Ectodermal cell (in vitro differentiated cells): Measurements from ENCODE around the gene SP5.
"Not testable (repeated sequence)": the region's sequence is repeated elsewhere in the genome, so short reads cannot be mapped to it uniquely, and the experiment has no call there.

Experiments
- H3K27ac ChIP-seq: 2 replicates; pipeline ENCODE4 v1.7.0; 2013; ENCODE audit warnings: mild to moderate bottlenecking, low read depth, low read length; ENCODE audit not compliant: insufficient read depth, poor library complexity, severe bottlenecking
- H3K27me3 ChIP-seq: 2 replicates; pipeline ENCODE4 v1.7.0; 2013; ENCODE audit warnings: mild to moderate bottlenecking, low read length; ENCODE audit not compliant: insufficient read depth, control insufficient read depth, poor library complexity, severe bottlenecking
- H3K36me3 ChIP-seq: one replicate; pipeline ENCODE4 v1.7.0; 2013; ENCODE audit warnings: low read length; ENCODE audit not compliant: control insufficient read depth, insufficient read depth
- H3K4me1 ChIP-seq: one replicate; pipeline ENCODE4 v1.7.0; 2013; ENCODE audit warnings: low read length; ENCODE audit not compliant: control insufficient read depth, insufficient read depth
- H3K4me3 ChIP-seq: 2 replicates; pipeline ENCODE4 v1.7.0; 2013; ENCODE audit warnings: low read depth, low read length, control low read depth; ENCODE audit not compliant: insufficient read depth
- H3K9me3 ChIP-seq: 2 replicates; pipeline ENCODE4 v1.7.0; 2013; ENCODE audit warnings: mild to moderate bottlenecking, low read length, moderate library complexity; ENCODE audit not compliant: control insufficient read depth
- WGBS, 2 experiments: methylation state at CpG; one replicate each; pipeline ENCODE4 v1.1.7; 2013; ENCODE audit warnings: missing lambda C conversion rate in 2 of 2; 5-methylcytosine and 5-hydroxymethylcytosine counted together

SP5 gene

DNA sequence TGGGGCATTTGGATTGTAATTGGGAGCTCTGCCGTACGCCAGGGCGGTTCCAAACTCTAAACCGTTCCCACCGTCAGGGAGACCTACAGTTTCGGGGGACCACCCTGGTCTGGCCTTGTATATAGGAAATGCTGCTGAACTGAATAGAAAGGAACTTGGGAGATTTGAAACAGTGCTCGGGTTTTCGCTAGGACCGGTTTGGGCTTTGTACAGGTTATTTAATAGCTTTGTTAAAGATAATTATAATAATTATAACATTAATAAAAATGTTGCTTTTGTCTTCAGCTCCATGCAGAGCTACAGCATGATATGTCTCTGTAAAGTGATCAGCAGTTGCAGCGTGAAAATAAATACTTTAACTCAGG is 2.4 kb downstream of the SP5 start:
- WGBS, 2 experiments = 2% methylated on average over 8 to 9 of the region's 10 CpGs
- H3K4me3 ChIP-seq = peak overlapping the region; percentile 76
- H3K9me3 ChIP-seq = no peaks in the 10 kb centered on the region
- H3K36me3 ChIP-seq = no peaks in the 10 kb centered on the region
- H3K27me3 ChIP-seq = peaks cover 69% of the 10 kb centered on the region
- H3K27ac ChIP-seq = no peak overlapping the region
- peaks cover 6% of the 10 kb centered on the region for H3K4me1 ChIP-seq

DNA sequence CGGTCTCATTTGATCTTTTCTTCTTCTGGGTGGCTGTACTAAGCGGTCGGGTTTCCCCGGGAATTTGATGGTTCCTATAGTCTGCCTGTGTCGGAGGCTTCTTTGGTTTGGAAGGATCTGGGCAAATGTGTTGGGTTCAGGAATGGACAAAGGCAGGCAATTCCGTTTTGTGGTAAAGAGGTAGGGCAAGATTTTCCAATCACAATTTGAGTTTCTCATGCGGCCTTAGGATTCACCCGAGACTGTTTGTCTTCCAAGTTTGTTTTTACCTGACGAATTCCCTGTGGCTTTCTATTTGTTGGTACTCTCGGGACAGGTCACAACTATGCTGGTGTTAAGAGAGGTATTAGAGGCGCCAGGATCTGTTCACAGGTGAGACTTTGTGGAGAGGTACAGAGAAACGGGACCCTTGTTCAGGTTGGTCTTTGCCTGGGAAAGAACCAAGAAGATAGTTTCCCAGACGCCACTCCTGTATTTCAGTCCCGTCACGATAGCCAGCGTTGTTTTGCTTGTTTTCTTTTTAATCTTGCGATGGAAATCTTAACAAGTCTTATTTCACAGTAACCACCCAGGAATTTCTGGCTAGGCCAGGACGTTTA is 3.0 kb downstream of the SP5 start:
- Histone ChIP-seq H3K4me1 (peaks cover 1% of the 10 kb centered on the region), H3K9me3 (no peaks in the 10 kb centered on the region), H3K36me3 (no peaks in the 10 kb centered on the region), H3K4me3 (peak overlapping the region; percentile 76), H3K27me3 (peaks cover 64% of the 10 kb centered on the region), H3K27ac (no peak overlapping the region)
- WGBS, 2 experiments = 6 to 7% methylated on average over 18 of the region's 18 CpGs

GRCh38 chr2:170719810-170720209 is 4.7 kb downstream of the SP5 start:
- peaks cover 47% of the 10 kb centered on the region for H3K27me3 ChIP-seq
- WGBS, 2 experiments = 42 to 67% methylated on average over 1 of the region's 1 CpG
- peak overlapping the region; percentile 17 for H3K4me3 ChIP-seq
- H3K4me1 ChIP-seq = peaks cover 6% of the 10 kb centered on the region
- H3K27ac ChIP-seq = no peak overlapping the region
- H3K9me3 ChIP-seq = no peaks in the 10 kb centered on the region
- H3K36me3 ChIP-seq = no peaks in the 10 kb centered on the region

GRCh38 chr2:170721678-170722077 is 6.5 kb downstream of the SP5 start:
- H3K27ac ChIP-seq = no peak overlapping the region
- peaks cover 6% of the 10 kb centered on the region for H3K4me1 ChIP-seq
- WGBS, 2 experiments = 93% methylated on average over 2 of the region's 3 CpGs; no CpG with 5 or more reads in 1 of the 2 experiments
- no peaks in the 10 kb centered on the region for H3K9me3 ChIP-seq
- no peak overlapping the region for H3K4me3 ChIP-seq
- H3K36me3 ChIP-seq = no peaks in the 10 kb centered on the region
- peaks cover 28% of the 10 kb centered on the region for H3K27me3 ChIP-seq

DNA sequence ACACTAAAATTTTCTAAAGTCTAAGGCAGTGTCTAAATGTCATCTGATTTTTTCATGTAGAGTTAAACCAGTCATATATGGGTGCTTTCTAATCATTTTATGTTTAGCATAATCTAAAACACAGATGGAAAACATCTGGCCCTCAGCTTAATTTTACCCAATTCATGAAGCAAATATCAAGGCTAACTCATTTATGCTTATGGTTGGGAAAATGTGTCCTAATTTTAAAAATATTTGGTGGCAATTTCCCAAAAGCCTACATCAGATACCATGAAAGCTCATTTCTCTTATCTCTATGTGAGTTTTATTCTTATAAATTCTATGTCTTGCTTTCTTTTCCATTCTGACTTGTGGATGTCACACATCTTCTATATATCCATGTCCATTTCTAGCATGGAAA is 7.2 kb downstream of the SP5 start:
- Histone ChIP-seq H3K9me3 (no peaks in the 10 kb centered on the region), H3K27me3 (peaks cover 22% of the 10 kb centered on the region), H3K4me1 (peaks cover 6% of the 10 kb centered on the region), H3K4me3 (no peak overlapping the region), H3K27ac (no peak overlapping the region), H3K36me3 (no peaks in the 10 kb centered on the region)

DNA sequence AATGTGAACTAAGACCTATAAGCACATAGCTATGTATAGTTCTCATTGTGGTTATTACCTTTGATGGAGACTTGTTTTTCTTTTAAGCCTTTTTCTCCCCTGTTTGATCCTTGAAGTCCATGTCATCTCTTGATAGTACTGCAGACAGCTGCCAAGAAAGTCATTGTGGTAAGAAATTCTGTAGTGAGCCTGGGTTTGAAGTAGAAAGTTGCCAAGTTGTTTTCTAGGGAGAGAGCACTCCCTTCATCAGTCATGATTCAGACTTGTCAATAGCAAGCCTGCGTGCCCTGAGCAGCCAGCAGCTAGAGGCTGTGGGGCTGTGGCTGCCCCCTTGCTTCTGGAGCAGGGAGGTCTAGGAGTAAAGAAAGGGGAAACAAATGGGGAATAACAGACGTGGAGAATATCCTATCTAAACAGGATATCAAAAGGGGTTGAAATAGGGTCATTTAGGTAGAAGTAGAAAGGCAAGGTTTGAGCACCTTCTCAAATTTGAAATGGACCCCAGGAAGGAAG is 8.4 kb downstream of the SP5 start:
- peaks cover 6% of the 10 kb centered on the region for H3K4me1 ChIP-seq
- no peaks in the 10 kb centered on the region for H3K9me3 ChIP-seq
- no peak overlapping the region for H3K27ac ChIP-seq
- H3K36me3 ChIP-seq = no peaks in the 10 kb centered on the region
- WGBS, 2 experiments = 31 to 37% methylated on average over 2 of the region's 2 CpGs
- peaks cover 10% of the 10 kb centered on the region for H3K27me3 ChIP-seq
- H3K4me3 ChIP-seq = no peak overlapping the region

GRCh38 chr2:170733798-170734600 is 18.9 kb downstream of the SP5 start:
- 100% methylated on average over 1 of the region's 1 CpG for WGBS, 2 experiments
- Histone ChIP-seq H3K9me3 (no peaks in the 10 kb centered on the region), H3K4me1 (no peaks in the 10 kb centered on the region), H3K36me3 (no peaks in the 10 kb centered on the region), H3K4me3 (no peak overlapping the region), H3K27me3 (no peaks in the 10 kb centered on the region), H3K27ac (no peak overlapping the region)

DNA sequence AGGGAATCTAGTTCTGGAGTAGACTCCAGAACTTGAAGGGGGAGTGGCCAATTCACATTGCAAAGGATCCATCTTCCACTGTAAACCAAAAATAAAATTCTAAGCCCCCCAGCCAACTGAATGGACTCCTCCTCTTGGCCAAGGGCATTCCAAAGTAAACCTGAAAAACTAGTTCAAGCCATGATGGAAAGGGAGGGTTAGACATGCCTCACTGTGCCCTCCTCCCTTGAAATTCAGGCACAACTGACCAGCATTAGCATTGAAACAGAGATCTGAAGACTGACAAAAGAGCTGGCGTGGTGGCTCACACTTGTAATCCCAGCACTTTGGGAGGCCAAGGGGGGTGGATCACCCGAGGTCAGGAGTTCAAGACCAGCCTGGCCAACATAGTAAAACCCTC is 19.5 kb downstream of the SP5 start:
- H3K27ac ChIP-seq, H3K4me3 ChIP-seq, H3K36me3 ChIP-seq, H3K4me1 ChIP-seq, H3K27me3 ChIP-seq, H3K9me3 ChIP-seq: not testable (repeated sequence)
- WGBS, 2 experiments = 73 to 96% methylated on average over 2 of the region's 2 CpGs

GRCh38 chr2:170736628-170737027 is 21.5 kb downstream of the SP5 start:
- Histone ChIP-seq H3K4me1 (no peaks in the 10 kb centered on the region), H3K4me3 (no peak overlapping the region), H3K27ac (no peak overlapping the region), H3K9me3 (no peaks in the 10 kb centered on the region), H3K27me3 (no peaks in the 10 kb centered on the region), H3K36me3 (no peaks in the 10 kb centered on the region)
- 85 to 87% methylated on average over 1 of the region's 1 CpG for WGBS, 2 experiments

GRCh38 chr2:170737406-170737805 is 22.3 kb downstream of the SP5 start:
- no peaks in the 10 kb centered on the region for H3K4me1 ChIP-seq
- WGBS, 2 experiments = 87 to 96% methylated on average over 1 to 2 of the region's 2 CpGs
- no peaks in the 10 kb centered on the region for H3K9me3 ChIP-seq
- no peaks in the 10 kb centered on the region for H3K27me3 ChIP-seq
- H3K36me3 ChIP-seq = no peaks in the 10 kb centered on the region
- H3K4me3 ChIP-seq = no peak overlapping the region
- H3K27ac ChIP-seq = no peak overlapping the region
